ENCODE results near the gene SEMA7A.

SEMA7A gene

GRCh38 chr15:74433592-74434262 lies at the start of gene SEMA7A:
Gene SEMA7A, minus strand, starts transcription at chr15:74433958. Its CDS starts 40 bp downstream, at chr15:74433918.
- peak; percentile 20; the same call in 1 of the 2 replicates for TF ChIP-seq YY1 (IDR thresholded peaks at IDR 0.05; ENCODE audit: low read depth)
- no peak for TF ChIP-seq REST (IDR thresholded peaks at IDR 0.05; ENCODE audit: low read depth)
- no peak for TF ChIP-seq FOXM1 (IDR thresholded peaks at IDR 0.05; ENCODE audit: borderline replicate concordance, low read depth)

GRCh38 chr15:74482661-74483060 lies 48.9 kb upstream of the SEMA7A start:
- TF ChIP-seq YY1 (IDR thresholded peaks at IDR 0.05; ENCODE audit: low read depth) (no peak), RAD21 (IDR thresholded peaks at IDR 0.05; ENCODE audit: low read depth) (no peak), CEBPB (IDR thresholded peaks at IDR 0.05) (no peak), FOXM1 (IDR thresholded peaks at IDR 0.05; ENCODE audit: borderline replicate concordance, low read depth) (no peak), EP300 (IDR thresholded peaks at IDR 0.05; ENCODE audit: borderline replicate concordance) (no peak), REST (IDR thresholded peaks at IDR 0.05; ENCODE audit: low read depth) (no peak), TAF1 (IDR thresholded peaks at IDR 0.05; ENCODE audit: low read depth) (no peak), USF1 (IDR thresholded peaks at IDR 0.05) (no peak), NFIC (IDR thresholded peaks at IDR 0.05) (no peak), TCF12 (IDR thresholded peaks at IDR 0.05; ENCODE audit: low read depth) (no peak), CREB1 (IDR thresholded peaks at IDR 0.05; ENCODE audit: low read depth) (no peak), EGR1 (IDR thresholded peaks at IDR 0.05) (no peak), TEAD4 (IDR thresholded peaks at IDR 0.05) (no peak), ZBTB7A (IDR thresholded peaks at IDR 0.05; ENCODE audit: low read depth) (no peak), MAX (IDR thresholded peaks at IDR 0.05) (no peak)

- TF ChIP-seq REST (IDR thresholded peaks at IDR 0.05; ENCODE audit: low read depth) (no peak), CREB1 (IDR thresholded peaks at IDR 0.05; ENCODE audit: low read depth) (no peak), EP300 (IDR thresholded peaks at IDR 0.05; ENCODE audit: borderline replicate concordance) (no peak), YY1 (IDR thresholded peaks at IDR 0.05; ENCODE audit: low read depth) (no peak), TAF1 (IDR thresholded peaks at IDR 0.05; ENCODE audit: low read depth) (no peak), MAX (IDR thresholded peaks at IDR 0.05) (no peak), ZBTB7A (IDR thresholded peaks at IDR 0.05; ENCODE audit: low read depth) (no peak), CEBPB (IDR thresholded peaks at IDR 0.05) (no peak), USF1 (IDR thresholded peaks at IDR 0.05) (no peak), TCF12 (IDR thresholded peaks at IDR 0.05; ENCODE audit: low read depth) (no peak), NFIC (IDR thresholded peaks at IDR 0.05) (no peak)
These were observed 37.1 kb upstream of the SEMA7A start for GRCh38 chr15:74470631-74471395.

- TF ChIP-seq TEAD4 (IDR thresholded peaks at IDR 0.05) = no peak
- no peak for TF ChIP-seq CREB1 (IDR thresholded peaks at IDR 0.05; ENCODE audit: low read depth)
- no peak for TF ChIP-seq USF1 (IDR thresholded peaks at IDR 0.05)
- no peak for TF ChIP-seq TAF1 (IDR thresholded peaks at IDR 0.05; ENCODE audit: low read depth)
- no peak for TF ChIP-seq EP300 (IDR thresholded peaks at IDR 0.05; ENCODE audit: borderline replicate concordance)
- TF ChIP-seq FOXM1 (IDR thresholded peaks at IDR 0.05; ENCODE audit: borderline replicate concordance, low read depth) = no peak
- TF ChIP-seq REST (IDR thresholded peaks at IDR 0.05; ENCODE audit: low read depth) = no peak
- no peak for TF ChIP-seq YY1 (IDR thresholded peaks at IDR 0.05; ENCODE audit: low read depth)
- no peak for TF ChIP-seq NFIC (IDR thresholded peaks at IDR 0.05)
- no peak for TF ChIP-seq MAX (IDR thresholded peaks at IDR 0.05)
- TF ChIP-seq ZBTB7A (IDR thresholded peaks at IDR 0.05; ENCODE audit: low read depth) = no peak
These were observed 34.7 kb upstream of the SEMA7A start for GRCh38 chr15:74468341-74469032.

All from Ishikawa (cell line).